ENCODE results near the gene MAP6.
A peak's percentile ranks its signal among the peaks of the same experiment; 100 is the strongest.

Gene MAP6

DNA sequence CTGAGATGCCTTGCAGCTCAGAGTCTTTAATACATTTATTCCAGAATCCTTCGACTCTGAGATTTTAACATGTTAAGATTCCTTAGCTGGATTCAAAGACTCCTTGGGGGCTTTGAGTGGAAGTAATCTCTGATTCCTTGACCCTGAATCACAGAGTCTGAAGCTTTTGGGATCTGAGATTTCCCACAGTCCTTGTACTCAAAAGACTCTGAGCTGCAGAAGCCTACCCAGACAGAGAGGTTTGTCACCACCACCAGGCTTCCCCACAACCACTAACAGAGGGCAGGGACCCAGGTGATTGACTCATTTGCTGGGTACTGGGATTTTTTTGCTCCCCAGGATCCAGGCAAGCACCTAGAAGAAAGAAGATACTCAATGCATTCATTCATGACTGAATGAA, 108.2 kb downstream of the MAP6 start:
- in situ Hi-C loops (cut with HindIII; ENCODE audit: low pct_ligation_motif_present, low sequenced_read_pairs), result no loop called here
- no peak for DNase-seq
- no peak overlapping the region for H3K4me3 ChIP-seq (ENCODE audit: low read depth, low read length)
- H3K27ac ChIP-seq, result no peak overlapping the region
- H3K36me3 ChIP-seq (replicated peaks), result peaks cover 9% of the 10 kb centered on the region
- TF ChIP-seq CTCF (IDR thresholded peaks at IDR 0.05; ENCODE audit: low read depth, low read length, missing control alignments), result no peak
- H3K27me3 ChIP-seq (replicated peaks), result no peaks in the 10 kb centered on the region

- H3K4me3 ChIP-seq (ENCODE audit: low read depth, low read length), result no peak overlapping the region
- in situ Hi-C loops (cut with HindIII; ENCODE audit: low pct_ligation_motif_present, low sequenced_read_pairs), result no loop called here
- peak; percentile 64 for DNase-seq
- H3K27ac ChIP-seq, result peak overlapping the region; percentile 66
- H3K27me3 ChIP-seq (replicated peaks), result no peaks in the 10 kb centered on the region
- H3K36me3 ChIP-seq (replicated peaks), result peaks cover 2% of the 10 kb centered on the region
- TF ChIP-seq CTCF (IDR thresholded peaks at IDR 0.05; ENCODE audit: low read depth, low read length, missing control alignments), result no peak
These were observed 109.6 kb downstream of the MAP6 start for GRCh38 chr11:75558939-75559843.

DNA sequence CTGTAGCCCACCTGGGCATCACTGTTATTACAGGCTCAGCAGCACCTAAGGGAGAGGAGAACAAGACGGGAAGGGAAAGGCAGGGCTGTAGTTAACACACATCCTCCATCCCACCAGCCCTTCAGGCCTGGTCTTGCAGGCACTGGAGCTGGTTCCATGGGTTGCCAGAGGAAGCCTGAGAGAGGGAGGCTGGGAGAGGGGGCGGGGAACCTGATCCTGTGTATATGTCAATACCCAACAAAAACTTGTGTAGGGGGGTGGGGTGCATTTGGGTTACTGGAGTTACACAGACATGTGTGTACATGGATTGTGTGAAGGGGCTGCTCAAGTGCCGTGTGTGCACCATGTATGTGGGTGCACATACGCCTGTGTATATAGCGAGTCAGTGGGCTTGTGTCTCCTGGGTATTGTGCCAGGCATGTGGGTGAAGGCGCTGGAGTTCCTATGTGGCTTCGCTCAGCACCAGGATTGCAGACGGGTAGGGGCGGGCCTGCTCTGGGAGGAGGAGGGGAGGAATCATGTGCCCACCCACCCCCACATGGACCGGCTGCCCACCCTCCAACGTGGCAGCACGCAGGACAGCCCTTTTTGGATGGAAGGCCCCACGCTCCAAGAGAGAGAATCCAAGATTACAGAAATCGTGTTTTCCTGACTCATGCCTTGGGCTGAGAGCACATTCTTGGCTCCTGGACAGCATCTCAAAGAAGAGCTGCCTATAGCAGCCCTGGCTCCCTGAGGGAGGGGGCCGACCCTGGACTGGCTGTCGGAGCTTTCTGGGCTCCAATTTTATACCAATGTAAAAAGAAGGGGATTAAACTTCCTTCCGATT, 111.0 kb downstream of the MAP6 start:
- in situ Hi-C loops (cut with HindIII; ENCODE audit: low pct_ligation_motif_present, low sequenced_read_pairs), result no loop called here
- Histone ChIP-seq H3K27me3 (replicated peaks) (no peaks in the 10 kb centered on the region), H3K4me3 (ENCODE audit: low read depth, low read length) (no peak overlapping the region), H3K36me3 (replicated peaks) (no peaks in the 10 kb centered on the region), H3K27ac (peak overlapping the region; percentile 66)
- peak; percentile 88 for DNase-seq
- TF ChIP-seq CTCF (IDR thresholded peaks at IDR 0.05; ENCODE audit: low read depth, low read length, missing control alignments), result no peak

GRCh38 chr11:75556275-75556674, 112.6 kb downstream of the MAP6 start:
- H3K36me3 ChIP-seq (replicated peaks), result no peaks in the 10 kb centered on the region
- no peaks in the 10 kb centered on the region for H3K27me3 ChIP-seq (replicated peaks)
- TF ChIP-seq CTCF (IDR thresholded peaks at IDR 0.05; ENCODE audit: low read depth, low read length, missing control alignments), result no peak
- H3K27ac ChIP-seq, result no peak overlapping the region
- no peak overlapping the region for H3K4me3 ChIP-seq (ENCODE audit: low read depth, low read length)
- in situ Hi-C loops (cut with HindIII; ENCODE audit: low pct_ligation_motif_present, low sequenced_read_pairs), result no loop called here
- DNase-seq, result no peak

DNA sequence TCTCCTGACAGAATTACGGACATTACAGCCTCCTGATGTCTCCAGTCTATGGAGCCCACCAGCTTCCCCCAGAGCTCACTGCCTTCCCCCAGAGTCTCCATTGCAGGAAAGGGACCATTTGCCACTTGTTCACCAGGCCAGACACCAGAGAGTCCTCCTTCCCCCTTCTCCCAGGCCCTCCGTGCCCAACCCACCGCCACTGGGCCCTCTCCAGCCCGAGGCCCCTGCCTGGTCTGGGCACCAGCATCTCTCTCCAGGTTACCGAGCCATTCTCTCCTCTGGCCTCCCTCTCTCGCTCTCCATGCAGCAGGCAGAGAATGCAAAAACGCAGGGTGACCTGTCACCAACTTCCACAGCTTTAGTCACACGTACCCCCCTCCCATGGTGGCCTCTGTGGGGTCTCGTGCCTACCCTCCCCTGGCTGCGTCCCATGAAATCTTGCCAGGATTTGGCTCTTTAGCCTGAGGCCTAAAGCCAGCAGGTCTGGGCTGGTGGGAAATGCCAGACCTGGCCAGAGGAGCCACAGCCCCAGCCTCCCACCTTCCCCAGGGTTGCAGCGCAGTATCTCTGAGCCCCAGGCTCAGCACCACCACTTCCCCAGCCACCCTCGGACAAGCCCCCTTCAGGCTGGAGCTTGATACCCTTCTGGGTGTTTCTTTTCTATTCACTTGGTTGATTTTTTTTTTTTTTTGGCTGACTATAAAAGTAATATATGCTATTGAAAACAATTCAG, 113.6 kb downstream of the MAP6 start:
- peak overlapping the region; percentile 37 for H3K4me3 ChIP-seq (ENCODE audit: low read depth, low read length)
- TF ChIP-seq CTCF (IDR thresholded peaks at IDR 0.05; ENCODE audit: low read depth, low read length, missing control alignments), result no peak
- H3K27me3 ChIP-seq (replicated peaks), result no peaks in the 10 kb centered on the region
- no peak for DNase-seq
- no peaks in the 10 kb centered on the region for H3K36me3 ChIP-seq (replicated peaks)
- in situ Hi-C loops (cut with HindIII; ENCODE audit: low pct_ligation_motif_present, low sequenced_read_pairs), result no loop called here
- H3K27ac ChIP-seq, result peak overlapping the region; percentile 70
